ENCODE results near the gene CDKAL1.
"Not testable (repeated sequence)": the region's sequence is repeated elsewhere in the genome, so short reads cannot be mapped to it uniquely, and the experiment has no call there.

The CDKAL1 gene

DNA sequence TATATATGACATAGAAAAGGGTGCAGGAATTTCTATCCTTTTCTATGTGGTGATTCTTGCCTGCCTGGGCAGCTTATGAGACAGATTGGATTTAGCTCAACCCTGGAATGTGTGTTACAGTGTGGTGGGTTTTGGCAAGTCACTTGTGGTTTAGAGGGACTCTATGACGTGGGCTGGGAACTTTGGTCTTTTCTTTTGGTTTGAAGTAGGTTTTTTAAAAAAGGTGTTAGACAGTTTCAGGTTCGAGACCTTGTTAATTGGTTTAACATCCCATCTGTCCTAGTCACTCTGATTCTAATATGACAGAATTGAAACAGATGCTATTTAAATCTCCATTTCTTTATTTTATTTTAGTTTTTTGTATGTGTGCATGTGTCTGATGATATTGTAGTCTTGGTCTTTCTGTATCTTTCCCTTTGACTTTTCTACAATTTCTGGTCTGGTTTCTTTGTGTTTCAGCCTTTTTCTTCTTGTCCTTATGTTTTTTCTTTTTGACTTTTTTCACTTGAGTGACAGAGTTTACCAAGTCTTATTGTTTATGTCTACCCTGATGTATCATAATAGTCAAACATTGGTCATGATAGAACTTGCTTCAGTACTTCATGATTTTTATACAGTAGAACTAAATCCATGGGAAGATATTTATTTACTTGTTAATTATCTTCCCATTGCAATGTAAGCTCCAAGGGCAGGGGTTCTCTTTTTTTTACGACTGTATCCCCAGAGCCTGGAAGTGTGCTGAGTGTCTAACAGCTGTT lies 174.3 kb downstream of the CDKAL1 start:
- no peak for DNase-seq (ENCODE audit: low read depth, low spot score)

GRCh38 chr6:20709451-20709850 lies 175.2 kb downstream of the CDKAL1 start:
- no peak for DNase-seq (ENCODE audit: low read depth, low spot score)

GRCh38 chr6:20710341-20710740 lies 176.1 kb downstream of the CDKAL1 start:
- no peak for DNase-seq (ENCODE audit: low read depth, low spot score)

- no peak for DNase-seq (ENCODE audit: low read depth, low spot score)
These were observed 177.3 kb downstream of the CDKAL1 start for GRCh38 chr6:20711518-20711917.

DNA sequence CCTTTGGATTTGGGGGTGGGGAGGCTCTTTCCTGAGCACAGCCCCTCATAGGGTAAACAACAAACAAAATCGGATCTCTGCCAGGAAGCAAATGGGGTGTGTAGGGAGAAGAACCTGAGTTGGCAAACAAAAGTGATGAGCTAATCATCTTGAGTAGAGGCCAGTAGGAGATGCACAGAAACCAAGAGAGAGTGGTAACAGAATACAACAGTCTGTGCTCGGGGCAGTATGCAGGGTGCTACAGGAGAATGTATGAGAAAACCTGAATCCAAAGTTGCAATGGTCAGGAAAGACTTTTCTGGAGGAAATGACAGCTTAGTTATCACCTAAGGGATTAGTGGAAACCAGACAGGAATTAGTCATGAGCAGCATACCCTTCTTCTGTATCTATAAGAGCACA lies 177.8 kb downstream of the CDKAL1 start:
- DNase-seq (ENCODE audit: low read depth, low spot score), result no peak

- no peak for DNase-seq (ENCODE audit: low read depth, low spot score)
These were observed 181.0 kb downstream of the CDKAL1 start for GRCh38 chr6:20715135-20715806.

GRCh38 chr6:20716865-20717264 lies 182.6 kb downstream of the CDKAL1 start:
- no peak for DNase-seq (ENCODE audit: low read depth, low spot score)

- DNase-seq (ENCODE audit: low read depth, low spot score), result no peak
These were observed 183.5 kb downstream of the CDKAL1 start for GRCh38 chr6:20717743-20718142.

DNA sequence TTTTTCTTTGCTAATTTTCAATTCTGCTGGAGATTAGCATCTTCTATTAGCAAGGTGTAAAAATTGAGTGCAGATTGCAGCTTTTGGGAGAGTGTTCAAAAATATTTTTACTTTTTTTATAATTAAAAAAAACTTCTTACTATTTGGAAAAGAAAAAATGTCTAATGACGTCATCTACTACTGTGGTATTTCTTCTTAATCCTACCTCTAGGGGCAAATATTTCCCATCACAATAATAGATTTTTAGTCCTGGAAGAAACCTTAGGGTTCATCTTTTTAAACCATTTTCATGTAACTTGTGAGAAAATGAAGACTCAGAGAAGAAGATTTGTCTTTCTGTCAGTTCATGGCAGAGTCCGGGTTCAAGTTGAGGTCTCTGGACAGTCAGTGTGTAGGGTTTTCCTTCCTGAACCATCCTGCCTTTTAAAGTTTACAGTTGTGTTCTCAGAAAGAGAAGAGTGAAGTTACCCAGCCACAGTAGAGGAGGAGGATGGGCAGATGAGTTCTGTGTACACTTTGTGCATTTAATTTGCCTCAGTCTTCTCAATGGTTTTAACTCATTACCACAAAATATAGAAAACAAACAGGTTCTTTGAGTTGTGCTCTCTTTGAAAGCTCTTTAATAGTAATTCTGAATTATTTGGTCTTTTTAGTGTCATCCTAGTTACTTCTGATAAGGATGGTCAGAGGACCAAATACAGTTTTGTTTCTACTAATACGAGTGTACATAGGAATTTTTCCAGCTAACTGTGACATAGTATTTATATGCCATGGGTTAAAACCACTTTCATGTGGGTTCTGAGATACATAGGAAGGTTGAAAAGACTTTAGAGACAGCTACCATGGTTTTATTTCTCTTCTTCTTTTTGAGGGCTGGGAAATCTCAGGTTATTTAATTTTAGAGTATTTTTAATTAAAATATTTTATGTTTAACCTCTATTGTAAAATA lies 184.7 kb downstream of the CDKAL1 start:
- DNase-seq (ENCODE audit: low read depth, low spot score), result no peak

GRCh38 chr6:20719980-20720379 lies 185.7 kb downstream of the CDKAL1 start:
- no peak for DNase-seq (ENCODE audit: low read depth, low spot score)

DNA sequence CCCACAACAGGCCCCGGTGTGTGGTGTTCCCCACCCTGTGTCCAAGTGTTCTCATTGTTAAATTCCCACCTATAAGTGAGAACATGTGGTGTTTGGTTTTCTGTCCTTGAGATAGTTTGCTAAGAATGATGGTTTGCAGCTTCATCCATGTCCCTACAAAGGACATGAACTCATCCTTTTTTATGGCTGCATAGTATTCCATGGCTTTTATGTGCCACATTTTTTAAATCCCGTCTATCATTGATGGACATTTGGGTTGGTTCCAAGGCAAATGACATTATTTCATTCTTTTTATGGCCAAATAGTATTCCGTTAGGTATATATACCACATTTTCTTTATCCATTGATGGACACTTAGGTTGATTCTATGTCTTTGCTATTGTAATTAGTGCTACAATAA lies 186.9 kb downstream of the CDKAL1 start:
- DNase-seq (ENCODE audit: low read depth, low spot score), result not testable (repeated sequence)

GRCh38 chr6:20722455-20722854 lies 188.2 kb downstream of the CDKAL1 start:
- no peak for DNase-seq (ENCODE audit: low read depth, low spot score)

DNA sequence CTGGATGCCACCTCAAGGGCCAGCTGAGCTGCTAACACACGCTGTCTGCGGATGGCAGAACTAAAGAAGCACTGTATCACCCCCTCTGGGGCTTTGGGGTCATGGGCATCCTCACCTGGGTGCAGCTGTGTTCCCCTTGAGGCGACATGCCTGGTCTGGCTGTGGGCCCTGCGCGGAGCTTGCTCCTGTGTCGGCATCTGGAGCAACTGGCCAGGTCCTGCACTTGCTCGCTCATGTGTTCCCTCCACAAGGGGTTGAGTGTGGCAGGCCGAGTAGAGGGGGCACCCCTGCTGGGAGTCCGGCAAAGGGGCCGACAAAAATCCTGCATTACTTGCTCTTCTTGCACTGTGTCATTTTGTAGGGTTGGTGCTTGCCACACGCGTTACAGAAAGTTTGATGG lies 189.0 kb downstream of the CDKAL1 start:
- no peak for DNase-seq (ENCODE audit: low read depth, low spot score)

DNA sequence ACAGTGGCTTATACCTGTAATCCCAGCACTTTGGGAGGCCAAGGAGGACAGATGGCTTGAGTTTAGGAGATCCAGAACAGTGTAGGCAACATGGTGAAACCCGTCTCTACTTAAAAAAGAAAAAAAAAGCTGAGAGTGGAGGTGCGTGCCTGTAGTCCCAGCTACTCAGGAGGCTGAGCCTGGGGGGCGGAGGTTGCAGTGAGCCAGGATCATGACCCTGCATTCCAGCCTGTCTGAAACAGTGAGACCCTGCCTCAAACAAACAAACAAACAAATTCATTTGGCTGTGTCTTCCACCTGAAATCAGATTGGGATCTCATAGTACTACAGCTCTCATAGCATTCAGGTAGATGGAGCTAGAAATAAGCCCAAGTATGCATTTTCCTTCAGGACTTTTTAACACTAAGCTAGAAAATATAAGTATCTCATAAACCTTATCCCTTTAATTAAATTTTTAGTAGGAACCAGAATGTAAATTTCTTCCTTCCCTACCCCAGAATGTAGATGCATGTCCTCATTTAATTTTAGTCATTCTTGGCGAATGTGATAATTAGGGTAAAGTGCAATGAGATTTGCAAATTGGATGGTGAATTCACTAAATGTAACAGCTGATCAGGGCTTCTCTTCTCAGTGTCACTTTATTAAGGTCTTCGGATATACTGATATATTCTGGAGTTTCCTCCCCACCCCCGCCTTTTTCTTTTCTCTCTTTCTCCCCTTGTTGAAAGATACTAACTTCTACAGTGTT lies 190.4 kb downstream of the CDKAL1 start:
- DNase-seq (ENCODE audit: low read depth, low spot score), result no peak

DNA sequence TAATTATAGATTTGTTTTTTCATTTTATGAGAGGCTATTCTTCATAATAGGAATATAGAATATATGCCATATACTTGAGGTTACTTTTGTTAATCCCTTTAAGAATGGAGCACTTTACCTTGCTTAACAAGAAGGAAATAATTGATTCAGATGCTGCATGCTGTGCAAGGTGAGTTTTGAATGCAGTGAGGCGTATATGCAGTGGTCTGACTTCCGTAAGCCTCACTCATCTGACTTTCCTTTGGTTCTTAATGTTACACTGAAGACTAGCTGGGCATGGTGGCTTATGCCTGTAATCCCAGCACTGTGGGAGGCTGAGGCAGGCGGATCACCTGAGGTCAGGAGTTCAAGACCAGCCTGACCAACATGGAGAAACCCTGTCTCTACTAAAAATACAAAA lies 191.0 kb downstream of the CDKAL1 start:
- not testable (repeated sequence) for DNase-seq (ENCODE audit: low read depth, low spot score)

DNA sequence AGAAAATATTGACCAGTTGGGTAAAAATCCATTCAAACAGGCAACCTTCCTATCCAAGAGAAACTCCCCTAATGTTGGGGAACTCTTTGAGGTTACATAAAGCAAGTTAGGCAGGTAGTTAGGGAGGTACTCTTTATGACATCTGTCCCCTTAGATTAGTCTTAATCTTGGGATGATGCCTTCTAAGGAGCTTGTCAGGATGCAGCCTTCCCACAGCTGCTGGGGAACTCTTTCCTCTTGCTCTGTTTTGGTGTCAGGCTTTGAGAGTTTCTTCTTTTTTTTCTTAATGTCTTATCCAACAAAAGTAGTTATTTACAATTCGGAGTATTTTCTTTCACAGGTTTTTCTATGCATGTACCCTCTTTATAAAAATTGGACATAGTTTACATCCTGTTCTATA lies 194.8 kb downstream of the CDKAL1 start:
- no peak for DNase-seq (ENCODE audit: low read depth, low spot score)

- DNase-seq (ENCODE audit: low read depth, low spot score), result not testable (repeated sequence)
These were observed 198.1 kb downstream of the CDKAL1 start for GRCh38 chr6:20732362-20732761.

DNA sequence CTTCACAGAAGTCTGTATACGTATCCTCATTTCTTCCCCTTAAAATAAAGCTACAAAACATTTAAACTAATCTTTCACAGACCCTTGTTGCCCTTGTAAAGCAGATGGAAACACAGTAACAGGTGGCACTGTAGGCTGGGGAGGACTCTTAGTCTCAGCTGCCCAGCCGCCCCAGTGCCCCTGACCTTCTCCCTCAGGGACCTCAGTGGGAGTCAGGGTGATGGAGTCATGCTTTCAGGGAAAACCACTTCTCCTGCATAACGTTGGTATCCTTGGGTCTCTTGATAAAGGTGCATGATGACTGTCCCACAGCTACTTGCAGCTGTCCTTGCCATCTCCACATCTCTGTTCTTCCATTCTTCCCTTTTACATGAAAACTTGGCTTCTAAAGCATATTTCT lies 198.6 kb downstream of the CDKAL1 start:
- no peak for DNase-seq (ENCODE audit: low read depth, low spot score)

DNA sequence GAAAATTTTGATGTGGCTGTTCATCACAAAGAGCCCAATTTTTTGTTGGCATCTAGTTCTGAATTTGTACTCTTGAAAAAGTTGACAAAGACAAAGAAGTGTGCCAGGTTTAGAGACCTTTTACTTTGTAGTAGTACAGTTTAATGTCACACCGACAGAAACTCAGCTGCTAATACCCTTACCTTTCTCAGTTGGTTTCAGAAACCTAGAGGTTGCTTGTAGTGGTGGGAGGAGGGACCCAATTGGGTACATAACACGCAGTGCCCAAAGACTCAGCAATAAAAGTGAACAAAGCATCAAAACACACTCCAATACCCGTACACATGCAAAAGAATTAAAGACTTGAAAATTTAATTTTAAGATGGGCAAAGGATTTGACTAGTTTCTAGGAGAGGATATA lies 203.7 kb downstream of the CDKAL1 start:
- DNase-seq (ENCODE audit: low read depth, low spot score), result no peak

DNA sequence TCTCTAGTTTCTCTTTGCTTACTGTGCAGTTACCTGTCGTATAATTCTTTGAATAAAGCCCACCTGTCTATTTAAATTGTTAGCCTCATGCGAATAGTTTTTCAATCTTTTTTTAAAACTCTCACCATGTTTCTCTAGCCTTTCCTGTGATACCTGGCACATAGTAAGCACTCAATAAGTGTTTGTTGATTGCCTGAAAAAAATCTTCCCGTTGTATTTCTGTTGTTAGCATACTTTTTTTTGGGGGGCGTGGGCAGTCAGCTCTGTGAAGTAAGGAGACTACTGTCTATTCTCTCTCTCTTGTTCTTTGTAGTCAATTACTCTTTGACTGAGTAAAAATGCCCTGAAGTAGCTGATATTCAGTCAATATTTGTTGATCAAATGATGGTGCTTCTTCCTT lies 205.8 kb downstream of the CDKAL1 start:
- no peak for DNase-seq (ENCODE audit: low read depth, low spot score)

GRCh38 chr6:20740727-20741126 lies 206.5 kb downstream of the CDKAL1 start:
- no peak for DNase-seq (ENCODE audit: low read depth, low spot score)

DNA sequence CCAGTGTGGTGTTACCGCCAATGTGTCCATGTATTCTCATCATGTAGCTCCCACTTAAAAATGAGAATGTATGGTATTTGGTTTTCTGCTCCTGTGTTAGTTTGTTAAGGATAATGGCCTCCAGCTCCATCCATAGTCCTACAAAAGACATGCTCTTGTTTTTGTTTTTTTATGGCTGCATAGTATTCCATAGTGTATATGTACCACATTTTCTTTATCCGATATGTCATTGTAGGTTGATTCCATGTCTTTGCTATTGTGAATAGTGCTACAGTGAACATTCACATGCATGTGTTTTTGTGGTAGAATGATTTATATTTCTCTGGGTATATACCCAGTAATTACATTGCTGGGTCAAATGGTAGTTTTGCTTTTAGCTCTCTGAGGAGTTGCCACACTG lies 207.2 kb downstream of the CDKAL1 start:
- no peak for DNase-seq (ENCODE audit: low read depth, low spot score)
